AG10803 (cell line): ENCODE results near the gene TWF2.
"Not testable (repeated sequence)": the region's sequence is repeated elsewhere in the genome, so short reads cannot be mapped to it uniquely, and the experiment has no call there.

ENCODE experiments used
- DNase-seq: peaks from one replicate; pipeline ENCODE4 v3.0.0; 2010; ENCODE audit warnings: low read depth
- H3K4me3 ChIP-seq: 2 replicates; pipeline ENCODE4 v1.5.1; 2011; ENCODE audit warnings: mild to moderate bottlenecking, low read length, control low read depth
- TF ChIP-seq, protein P1 (sequence below): conservative IDR thresholded peaks from 2 replicates; pipeline ENCODE4 v1.5.1; 2011; ENCODE audit warnings: mild to moderate bottlenecking, low read length, control low read depth, inconsistent platforms

TWF2 gene

DNA sequence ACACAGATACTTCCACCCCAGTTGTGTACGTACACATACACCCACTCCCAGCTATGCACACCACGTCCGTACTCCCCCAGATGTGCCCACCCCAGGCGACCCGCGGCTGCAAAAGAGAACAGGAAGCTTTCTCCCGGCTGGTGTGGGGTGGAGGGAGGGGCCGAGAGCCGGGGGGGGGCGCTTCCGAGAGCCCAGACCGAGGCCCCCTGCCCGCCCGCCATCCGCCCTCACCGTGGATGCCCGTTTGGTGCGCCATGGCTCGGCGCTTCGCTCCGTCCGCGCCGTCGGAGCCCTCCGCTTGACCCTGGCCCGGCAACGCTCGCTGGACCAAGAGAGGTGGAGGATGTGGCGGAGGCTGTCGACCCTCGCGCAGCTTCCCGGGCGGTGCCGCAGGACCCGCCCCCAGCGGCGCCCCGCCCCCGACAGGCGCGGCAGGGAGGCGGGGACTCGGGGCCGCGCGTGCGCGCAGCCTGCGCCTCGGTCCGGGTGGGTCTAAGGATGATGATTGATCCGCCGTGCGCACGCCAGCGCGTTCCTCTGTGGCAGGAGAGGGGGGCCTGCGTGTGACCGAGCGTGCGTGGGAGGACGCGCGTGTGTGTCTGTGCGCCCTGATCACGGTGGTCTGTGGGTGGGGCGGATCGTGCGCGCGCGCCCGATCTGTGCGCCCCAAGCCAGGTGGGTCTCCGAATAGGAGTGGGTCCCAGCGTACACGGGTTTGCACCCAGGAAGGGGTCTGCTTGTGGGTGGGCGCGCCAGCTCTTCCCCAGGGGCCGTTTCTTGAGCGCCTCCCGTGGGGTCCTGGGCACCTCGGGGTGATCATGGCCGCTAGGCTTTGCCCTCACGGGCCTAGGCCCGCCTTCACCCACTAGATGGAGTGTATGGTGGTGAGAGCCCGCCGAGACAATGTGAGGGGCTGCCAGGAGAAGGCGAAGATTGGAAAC lies at the start of gene TWF2:
Gene TWF2 (minus strand): TSS at position 398 of the 941 bp plus-strand sequence. CDS start 142 bp downstream, at position 256.
- DNase-seq, result peak; percentile 69
- peak within 1 kb of the TSS; percentile 96 for H3K4me3 ChIP-seq
- TF ChIP-seq, protein P1, sequence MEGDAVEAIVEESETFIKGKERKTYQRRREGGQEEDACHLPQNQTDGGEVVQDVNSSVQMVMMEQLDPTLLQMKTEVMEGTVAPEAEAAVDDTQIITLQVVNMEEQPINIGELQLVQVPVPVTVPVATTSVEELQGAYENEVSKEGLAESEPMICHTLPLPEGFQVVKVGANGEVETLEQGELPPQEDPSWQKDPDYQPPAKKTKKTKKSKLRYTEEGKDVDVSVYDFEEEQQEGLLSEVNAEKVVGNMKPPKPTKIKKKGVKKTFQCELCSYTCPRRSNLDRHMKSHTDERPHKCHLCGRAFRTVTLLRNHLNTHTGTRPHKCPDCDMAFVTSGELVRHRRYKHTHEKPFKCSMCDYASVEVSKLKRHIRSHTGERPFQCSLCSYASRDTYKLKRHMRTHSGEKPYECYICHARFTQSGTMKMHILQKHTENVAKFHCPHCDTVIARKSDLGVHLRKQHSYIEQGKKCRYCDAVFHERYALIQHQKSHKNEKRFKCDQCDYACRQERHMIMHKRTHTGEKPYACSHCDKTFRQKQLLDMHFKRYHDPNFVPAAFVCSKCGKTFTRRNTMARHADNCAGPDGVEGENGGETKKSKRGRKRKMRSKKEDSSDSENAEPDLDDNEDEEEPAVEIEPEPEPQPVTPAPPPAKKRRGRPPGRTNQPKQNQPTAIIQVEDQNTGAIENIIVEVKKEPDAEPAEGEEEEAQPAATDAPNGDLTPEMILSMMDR, result peak; percentile 55

DNA sequence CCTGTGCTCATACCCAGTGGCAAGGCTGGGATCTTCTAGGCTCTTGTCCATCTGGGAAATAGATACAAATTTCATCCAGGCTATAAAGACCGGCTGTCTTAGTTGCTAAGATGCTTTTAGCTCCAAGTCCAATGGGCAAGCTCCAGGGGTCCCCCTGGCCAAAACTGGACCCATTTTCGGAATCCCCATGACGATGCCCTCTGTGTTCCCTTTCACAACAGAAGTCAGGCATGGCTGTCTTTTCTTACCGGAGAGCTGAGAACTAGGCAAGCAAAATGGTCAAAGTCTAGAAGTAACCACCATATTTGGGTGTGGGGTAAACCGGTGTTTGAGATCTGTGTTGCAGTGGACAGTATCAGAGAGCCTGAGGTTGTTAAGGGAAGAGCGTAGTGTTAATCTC lies 49.7 kb upstream of the TWF2 start:
- H3K4me3 ChIP-seq, result peak overlapping the region; percentile 97
- DNase-seq, result no peak
- TF ChIP-seq, protein P1, result no peak

DNA sequence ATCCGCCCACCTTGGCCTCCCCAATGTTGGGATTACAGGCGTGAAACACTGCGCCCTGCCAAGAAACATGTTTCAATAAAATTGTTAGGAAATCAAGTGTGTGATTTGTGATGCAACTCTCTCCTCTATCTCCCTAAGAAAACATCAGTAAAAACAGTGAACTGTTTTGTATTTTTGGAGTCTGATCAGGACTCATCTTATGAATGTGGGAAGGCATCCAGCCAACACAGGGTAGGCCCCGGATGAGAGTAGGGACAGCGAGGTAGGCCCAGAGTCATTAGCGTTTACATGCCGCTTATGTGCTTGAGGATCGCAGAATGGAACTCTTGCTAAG lies 47.8 kb upstream of the TWF2 start:
- TF ChIP-seq, protein P1, result no peak
- peak overlapping the region; percentile 97 for H3K4me3 ChIP-seq
- peak; percentile 38 for DNase-seq

- not testable (repeated sequence) for DNase-seq, H3K4me3 ChIP-seq
Measured at GRCh38 chr3:52284051-52284450, 45.1 kb upstream of the TWF2 start.

DNA sequence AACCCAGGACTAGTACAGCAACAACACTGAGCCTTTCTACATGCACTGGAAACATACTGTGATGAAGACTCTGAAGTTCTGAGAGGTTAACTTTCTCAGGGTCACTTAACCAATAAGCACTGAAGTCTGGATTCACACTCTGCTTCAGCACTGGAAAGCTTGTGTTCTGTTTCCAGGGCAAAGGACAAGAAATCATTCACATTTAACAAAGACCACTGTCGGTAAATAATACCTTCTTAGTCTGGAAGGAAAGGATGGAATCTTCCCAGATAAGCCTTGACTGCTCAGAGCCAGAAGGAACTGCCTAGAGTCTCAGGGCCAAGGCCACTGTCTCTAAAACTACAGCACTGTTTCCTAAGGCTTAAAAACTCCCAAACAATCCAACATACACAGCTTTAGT lies 44.3 kb upstream of the TWF2 start:
- TF ChIP-seq, protein P1, result no peak
- no peak for DNase-seq
- no peak overlapping the region for H3K4me3 ChIP-seq

DNA sequence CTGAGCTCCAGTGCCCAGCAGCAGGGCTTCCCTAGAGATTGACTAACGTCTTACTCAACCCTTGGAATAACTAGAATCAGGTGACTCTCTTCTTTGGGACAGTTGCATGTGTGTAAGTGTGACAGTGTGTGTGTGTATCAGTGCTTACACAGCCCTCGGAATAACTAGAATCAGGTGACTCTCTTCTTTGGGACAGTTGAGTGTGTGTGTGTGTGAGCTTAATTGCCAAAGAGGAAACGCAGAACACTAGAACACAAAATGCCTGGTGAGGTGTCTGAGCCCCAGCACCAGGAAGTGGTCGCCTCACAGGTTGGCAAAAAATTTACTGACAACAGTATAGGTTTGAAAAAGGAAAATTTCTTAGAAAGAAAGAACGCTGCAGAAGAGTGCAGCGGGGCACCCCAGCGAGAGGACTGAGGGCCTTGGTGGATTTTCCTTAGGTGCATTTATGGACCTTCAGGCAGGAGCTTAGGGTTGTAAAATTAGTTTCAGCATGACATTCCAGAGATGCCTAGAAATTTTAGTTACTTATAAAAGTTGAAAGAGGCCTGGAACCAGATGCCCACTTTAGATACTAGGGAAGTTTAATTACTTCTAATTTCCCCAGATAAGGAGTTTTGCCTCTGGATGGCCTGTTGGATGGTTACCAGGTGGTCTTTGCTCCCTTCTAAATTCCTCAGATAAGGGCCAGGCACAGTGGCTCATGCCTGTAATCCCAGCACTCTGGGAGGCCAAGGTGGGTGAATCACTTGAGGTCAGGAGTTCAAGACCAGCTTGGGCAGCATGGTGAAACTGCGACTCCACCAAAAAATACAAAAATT lies 43.2 kb upstream of the TWF2 start:
- no peak overlapping the region for H3K4me3 ChIP-seq
- peak; percentile 23 for DNase-seq
- TF ChIP-seq, protein P1, result no peak

GRCh38 chr3:52280050-52280461 lies 41.1 kb upstream of the TWF2 start:
- TF ChIP-seq, protein P1, result no peak
- H3K4me3 ChIP-seq, result no peak overlapping the region
- peak; percentile 36 for DNase-seq
